Ureter (tissue), 1 donor: ENCODE measurements around the gene INTS1. TPM values are rescaled to one million over a fixed set of nuclear protein-coding genes. Genes with fewer than 3 reads are reported as not detected.

Experiments used
- DNase-seq: peaks from one replicate; pipeline ENCODE4 v3.0.0-alpha.2; 2020; ENCODE audit warnings: low spot score
- total RNA-seq: library from RNA; stranded (reverse); gene quantifications from one replicate; pipeline ENCODE4 v1.2.4, GENCODE V29; 2023
- donor health status: DM: yes; HTN: yes; CAD: no.

Gene INTS1
- total RNA-seq, 1 donor from 2014 or later, result 97.5 TPM

- DNase-seq, result no peak
Observed at GRCh38 chr7:1489336-1489735, 14.9 kb downstream of the INTS1 start.

- DNase-seq, result no peak
Observed at GRCh38 chr7:1488016-1488415, 16.2 kb downstream of the INTS1 start.

GRCh38 chr7:1487466-1487865 is 16.7 kb downstream of the INTS1 start:
- DNase-seq, result no peak

- no peak for DNase-seq
Observed at GRCh38 chr7:1486571-1486970, 17.6 kb downstream of the INTS1 start.

- no peak for DNase-seq
Observed at GRCh38 chr7:1485156-1485555, 19.0 kb downstream of the INTS1 start.

DNA sequence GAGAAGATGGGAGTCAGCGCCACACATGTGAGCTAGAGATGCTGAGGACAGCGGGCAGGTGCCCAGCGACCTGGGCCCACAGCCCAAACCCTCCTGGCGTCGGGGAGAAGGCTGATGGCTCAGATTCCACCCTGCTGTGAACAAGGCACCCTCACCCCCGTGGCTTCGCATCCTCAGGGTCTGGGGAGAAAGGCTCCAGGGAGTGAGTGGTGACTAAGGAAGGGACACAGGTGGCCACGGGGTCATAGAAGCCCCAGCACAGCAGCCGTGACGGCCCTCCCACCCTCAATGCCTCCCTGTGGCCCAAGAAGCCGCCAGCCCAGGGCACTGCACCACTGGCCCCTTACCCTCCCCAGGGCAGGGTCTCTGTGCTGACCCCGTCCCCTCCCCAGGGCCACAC is 19.6 kb downstream of the INTS1 start:
- DNase-seq, result no peak

- DNase-seq, result no peak
Observed at GRCh38 chr7:1483536-1484505, 20.4 kb downstream of the INTS1 start.

- no peak for DNase-seq
Observed at GRCh38 chr7:1483079-1483478, 21.1 kb downstream of the INTS1 start.

DNA sequence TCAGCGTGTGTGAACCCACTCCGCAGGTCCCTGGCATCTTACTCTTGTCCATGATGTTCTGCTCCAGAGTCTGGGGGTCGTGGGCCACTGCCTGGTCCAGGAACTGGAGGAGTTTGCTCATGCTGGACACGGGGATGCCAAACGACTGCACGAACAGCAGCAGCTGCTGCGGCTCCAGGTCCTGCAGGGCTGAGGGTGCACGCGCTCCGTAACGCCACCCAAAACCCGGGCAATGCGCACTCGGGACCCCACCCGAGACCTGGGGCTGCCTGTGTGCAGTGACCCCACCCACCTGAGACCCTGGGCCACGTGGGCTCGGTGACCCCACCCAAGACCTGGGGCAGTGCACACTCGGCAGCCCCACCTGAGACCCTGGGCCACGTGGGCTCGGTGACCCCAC is 22.9 kb downstream of the INTS1 start:
- DNase-seq, result no peak

DNA sequence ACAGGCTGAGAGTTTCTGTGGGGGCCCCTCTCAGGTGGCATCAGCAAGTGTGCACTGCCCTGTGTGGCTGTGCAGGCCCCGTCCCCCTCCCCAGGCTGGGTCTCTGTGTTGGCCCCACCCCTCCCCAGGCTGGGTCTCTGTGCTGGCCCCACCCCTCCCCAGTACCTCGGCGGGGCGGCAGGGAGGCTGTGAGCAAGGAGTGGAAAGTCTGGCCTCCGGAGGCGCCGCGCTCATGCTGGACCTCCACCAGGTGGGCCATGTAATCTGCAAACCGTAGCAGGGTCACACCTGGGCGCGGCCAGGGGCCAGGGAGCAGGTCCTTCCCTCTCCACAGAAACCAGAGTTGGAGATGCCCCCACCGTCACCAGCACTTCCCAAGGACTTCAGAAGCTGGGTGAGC is 23.5 kb downstream of the INTS1 start:
- no peak for DNase-seq

- no peak for DNase-seq
Observed at GRCh38 chr7:1479287-1479686, 24.9 kb downstream of the INTS1 start.

DNA sequence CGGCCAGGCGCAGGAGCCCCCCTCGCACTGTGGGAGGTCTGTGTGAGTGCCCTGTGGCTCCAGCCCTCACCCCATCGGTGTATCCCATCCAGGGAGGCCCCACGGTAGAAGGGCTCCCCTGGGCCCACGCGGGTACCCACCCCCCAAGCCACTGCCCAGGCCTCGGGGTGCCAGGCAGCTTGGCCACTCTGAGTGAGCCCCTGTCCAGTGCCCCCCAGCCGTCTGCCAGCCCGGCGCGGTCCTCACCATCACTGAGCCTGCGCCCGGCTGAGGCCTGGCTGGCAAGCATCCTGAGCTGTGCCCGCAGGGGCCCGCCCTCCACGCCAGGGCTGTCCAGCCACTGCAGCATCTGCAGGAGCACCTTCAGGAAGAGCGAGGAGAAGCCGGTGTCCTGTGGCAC is 25.7 kb downstream of the INTS1 start:
- no peak for DNase-seq

DNA sequence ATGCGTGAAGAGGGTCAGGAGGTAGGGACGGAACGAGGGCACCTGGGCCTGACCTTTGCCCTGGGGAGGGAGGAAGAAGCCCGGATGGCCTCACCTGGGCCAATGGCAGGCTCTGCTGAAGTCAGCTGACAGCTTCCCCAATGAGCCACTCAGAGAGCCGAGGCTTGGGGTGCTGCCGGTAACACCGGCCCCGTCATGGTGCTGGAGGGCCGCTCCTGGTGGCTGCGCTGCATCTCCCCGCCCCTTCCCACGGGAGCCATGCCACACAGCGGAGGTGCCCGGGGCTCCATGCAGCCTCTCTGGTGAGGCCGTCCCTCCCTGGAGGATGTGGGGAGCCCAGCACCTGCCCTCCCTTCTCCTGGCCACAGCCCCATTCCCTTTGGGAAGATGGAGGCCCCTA is 27.3 kb downstream of the INTS1 start:
- no peak for DNase-seq

DNA sequence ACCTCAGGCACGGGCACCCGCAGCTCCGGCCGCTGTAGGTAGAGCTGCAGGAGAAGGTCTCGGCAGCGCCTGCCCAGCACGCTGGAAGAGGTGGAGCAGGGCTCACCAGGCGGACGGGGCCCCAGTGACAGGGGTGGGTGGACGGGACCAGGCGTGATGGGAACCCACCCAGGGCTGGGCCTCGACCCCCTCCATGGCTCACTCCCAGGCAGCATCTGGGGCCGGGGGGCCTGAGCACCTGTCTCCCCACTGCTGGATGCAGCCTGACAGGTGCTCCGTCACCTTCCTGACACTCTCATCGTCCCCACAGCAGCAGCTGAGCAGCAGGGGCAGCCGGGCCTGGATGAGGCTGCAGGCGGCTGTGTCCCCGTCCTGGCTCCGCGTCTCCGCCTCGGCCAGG is 28.2 kb downstream of the INTS1 start:
- no peak for DNase-seq

DNA sequence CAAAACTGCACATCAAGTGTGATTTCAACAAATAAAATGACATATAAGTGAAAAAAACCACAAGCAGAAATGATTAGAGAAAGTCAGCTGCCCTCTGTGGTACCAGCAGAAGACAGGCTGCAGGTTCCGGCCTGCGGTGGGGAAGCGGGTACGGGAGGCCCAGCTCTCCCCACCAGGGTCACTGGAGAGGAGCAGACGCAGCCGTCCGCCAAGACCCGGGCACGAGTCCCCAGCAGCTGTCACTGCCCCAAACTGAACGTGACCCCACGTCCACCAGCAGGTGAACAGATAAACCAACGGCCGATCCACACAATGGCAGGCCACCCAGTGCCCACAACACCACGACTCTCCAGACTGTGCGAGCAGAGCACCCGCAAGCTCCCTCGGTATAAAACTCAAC is 28.8 kb downstream of the INTS1 start:
- DNase-seq, result no peak

DNA sequence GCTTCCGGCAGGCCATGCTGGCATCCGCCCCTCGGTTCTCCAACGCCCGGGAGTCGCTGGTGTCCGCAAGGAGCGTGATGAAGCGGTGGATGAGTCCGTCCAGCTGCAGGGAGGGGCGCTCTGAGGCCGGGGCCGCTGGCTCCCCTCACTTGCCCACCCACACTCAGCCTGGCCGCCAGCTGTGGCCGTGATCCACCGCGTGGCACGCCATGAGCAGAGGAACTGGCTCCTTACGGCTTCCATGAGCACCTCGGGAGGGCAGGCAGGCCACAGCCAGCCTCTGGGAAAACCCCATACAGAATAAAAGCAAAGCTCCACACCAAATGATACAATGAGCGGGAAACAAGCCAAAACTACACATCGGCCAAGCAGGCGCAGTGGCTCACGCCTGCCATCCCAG is 29.5 kb downstream of the INTS1 start:
- no peak for DNase-seq

GRCh38 chr7:1473864-1474512 is 30.2 kb downstream of the INTS1 start:
- peak; percentile 90 for DNase-seq

DNA sequence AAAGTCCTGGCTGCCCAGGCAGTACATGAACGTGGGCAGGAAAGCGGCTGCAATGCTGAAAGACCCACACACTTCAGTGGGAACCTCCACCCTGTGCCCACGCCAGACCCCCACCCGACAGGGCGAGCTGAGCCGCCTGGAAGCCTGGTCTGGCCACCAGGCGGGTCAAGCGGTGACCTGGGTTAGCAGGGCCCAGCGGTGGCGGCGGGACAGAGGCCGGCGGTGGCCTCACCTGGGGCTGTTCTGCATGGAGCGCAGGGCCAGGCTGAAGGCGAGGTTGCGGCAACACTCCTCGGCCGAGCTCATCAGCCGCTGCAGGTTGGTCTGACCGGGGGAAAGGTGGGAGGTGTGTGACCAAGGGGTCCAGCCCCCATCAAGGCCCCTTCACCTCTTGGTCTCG is 33.3 kb downstream of the INTS1 start:
- no peak for DNase-seq

DNA sequence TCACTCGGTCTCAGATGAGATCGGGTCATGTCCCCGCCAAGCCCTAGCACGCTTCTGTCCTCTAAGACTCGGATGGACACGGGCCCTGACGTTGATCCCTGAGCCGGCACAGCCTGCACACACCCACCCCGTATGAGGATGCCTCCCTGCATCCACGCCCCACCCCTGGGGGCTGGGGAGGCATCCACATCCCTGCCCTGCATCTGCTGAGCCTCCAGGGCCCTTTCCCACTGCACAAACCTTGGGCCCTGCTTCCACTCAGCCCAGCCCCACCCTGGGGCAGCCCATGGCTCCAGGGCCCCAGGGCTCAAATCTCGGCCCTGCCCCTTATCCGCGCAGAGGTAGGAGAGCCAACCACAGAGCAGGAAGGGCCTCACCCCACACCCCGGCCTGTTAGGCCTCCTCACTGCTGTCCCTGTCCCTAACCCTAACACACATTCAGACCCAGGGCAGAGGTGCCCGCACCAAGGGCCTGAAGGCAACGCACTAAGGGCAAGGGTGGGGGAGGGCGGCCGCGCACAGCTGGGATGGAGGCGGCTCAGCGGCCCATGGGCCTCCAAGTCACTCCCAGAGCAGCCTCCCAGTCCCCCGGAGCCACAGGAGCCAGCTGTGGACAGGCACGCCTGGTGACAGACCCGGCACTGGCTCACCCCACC is 35.4 kb downstream of the INTS1 start:
- DNase-seq, result no peak

- DNase-seq, result no peak
Observed at GRCh38 chr7:1468203-1468602, 36.0 kb downstream of the INTS1 start.

DNA sequence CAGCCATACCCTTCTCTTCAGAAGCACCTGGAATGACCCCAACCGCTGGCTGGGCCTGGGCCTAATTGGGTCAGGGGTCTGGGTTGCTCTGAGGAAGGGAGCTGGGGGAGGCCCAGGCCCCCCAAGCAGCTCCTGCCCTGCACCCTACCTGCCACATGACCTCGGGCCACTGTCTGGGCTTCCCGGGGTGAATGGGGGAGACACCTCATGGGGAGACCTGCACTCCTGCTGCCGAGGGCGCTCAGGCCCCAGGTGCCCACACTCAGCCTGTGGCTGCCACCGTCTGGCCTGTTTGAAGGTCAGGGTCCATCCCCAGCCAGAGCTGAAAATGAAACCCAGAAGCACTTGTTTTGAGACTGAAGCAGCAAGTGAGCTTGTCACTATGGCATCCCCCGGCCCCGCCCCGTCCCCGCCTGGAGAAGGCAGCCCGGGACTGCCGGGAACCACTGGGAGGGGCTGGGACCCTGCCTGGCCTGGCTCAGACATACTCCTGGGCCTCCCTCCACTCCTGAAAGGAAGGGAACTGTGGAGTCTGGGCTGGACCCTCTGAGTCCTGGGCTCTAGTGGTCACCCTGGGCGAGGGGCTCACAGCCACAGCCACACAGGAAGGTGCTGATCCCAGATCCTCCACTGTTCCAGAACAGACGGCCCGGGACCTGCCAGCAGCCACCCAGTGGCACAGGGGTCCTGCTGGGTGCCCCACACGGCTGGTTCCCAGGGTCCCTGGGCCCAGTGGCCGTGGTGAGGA is 37.5 kb downstream of the INTS1 start:
- peak; percentile 84 for DNase-seq

- no peak for DNase-seq
Observed at GRCh38 chr7:1464694-1465093, 39.5 kb downstream of the INTS1 start.
